HUES6 (cell line): ENCODE data around the gene PRR23E.

Experiments
- H3K27ac ChIP-seq: 2 replicates; pipeline ENCODE4 v1.7.0; 2013; ENCODE audit warnings: low read depth, mild to moderate bottlenecking, low read length, inconsistent platforms
- H3K27me3 ChIP-seq: 2 replicates; pipeline ENCODE4 v1.6.1; 2013; ENCODE audit warnings: low read length; ENCODE audit not compliant: control insufficient read depth, insufficient read depth
- H3K36me3 ChIP-seq: 2 replicates; pipeline ENCODE4 v1.6.1; 2013; ENCODE audit warnings: low read length; ENCODE audit not compliant: control insufficient read depth, insufficient read depth
- H3K4me1 ChIP-seq: 2 replicates; pipeline ENCODE4 v1.6.1; 2013; ENCODE audit warnings: low read length; ENCODE audit not compliant: control insufficient read depth, insufficient read depth
- H3K4me3 ChIP-seq: 2 replicates; pipeline ENCODE4 v1.5.1; 2013; ENCODE audit warnings: low read depth, low read length
- H3K9ac ChIP-seq: one replicate; pipeline ENCODE4 v1.6.1; 2013; ENCODE audit warnings: mild to moderate bottlenecking, low read length
- H3K9me3 ChIP-seq: 2 replicates; pipeline ENCODE4 v1.6.1; 2013; ENCODE audit warnings: low read depth, low read length; ENCODE audit not compliant: control insufficient read depth, insufficient read depth

Gene PRR23E

GRCh38 chr3:127165694-127166485 is 27.0 kb upstream of the PRR23E start:
- no peaks in the 10 kb centered on the region; the same call in 1 of the 2 replicates for H3K4me1 ChIP-seq
- H3K9me3 ChIP-seq, result no peaks in the 10 kb centered on the region
- no peak overlapping the region for H3K4me3 ChIP-seq
- no peak overlapping the region for H3K27ac ChIP-seq
- no peaks in the 10 kb centered on the region for H3K36me3 ChIP-seq
- H3K9ac ChIP-seq, result no peak overlapping the region
- peaks cover 3% of the 10 kb centered on the region; the same call in 1 of the 2 replicates for H3K27me3 ChIP-seq

- Histone ChIP-seq H3K4me1 (no peaks in the 10 kb centered on the region; the same call in 1 of the 2 replicates), H3K4me3 (no peak overlapping the region), H3K9ac (no peak overlapping the region), H3K27ac (no peak overlapping the region), H3K27me3 (peaks cover 3% of the 10 kb centered on the region; the same call in 1 of the 2 replicates), H3K36me3 (no peaks in the 10 kb centered on the region), H3K9me3 (no peaks in the 10 kb centered on the region)
Observed at GRCh38 chr3:127166501-127167065, 26.3 kb upstream of the PRR23E start.

DNA sequence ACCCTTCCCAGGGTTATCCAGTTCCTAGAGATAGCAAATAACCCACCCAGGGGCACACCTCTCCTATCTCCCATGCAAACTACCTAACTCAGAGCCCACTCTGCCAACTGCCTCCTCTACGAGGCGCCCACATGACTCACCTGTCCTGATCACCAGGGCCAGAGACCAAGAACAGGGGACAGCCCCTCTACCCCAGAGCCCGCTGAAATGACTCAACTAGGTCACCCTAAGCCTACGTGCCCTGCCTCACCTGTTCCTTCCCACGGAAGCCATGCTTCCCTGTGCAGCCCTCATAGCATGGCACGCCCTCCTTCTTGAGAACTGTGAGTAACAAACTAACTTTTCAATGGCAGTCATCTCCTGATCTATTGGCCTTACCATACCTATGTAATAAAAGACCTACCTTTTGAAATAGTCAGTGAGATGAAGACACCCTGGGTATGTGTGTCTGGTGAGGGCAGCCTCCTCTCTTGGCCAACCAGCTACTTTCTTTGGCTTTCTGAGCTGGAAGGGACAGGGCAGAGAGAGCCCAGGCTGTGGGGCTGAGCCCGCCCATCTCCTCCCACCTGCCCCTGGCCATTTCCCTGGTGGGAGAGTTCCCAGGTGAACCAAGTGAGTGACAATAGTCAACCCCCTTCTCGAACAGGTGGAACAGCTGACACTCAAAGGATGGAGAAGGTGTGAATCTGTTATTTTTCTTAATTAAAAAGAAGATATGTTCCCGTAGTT is 25.5 kb upstream of the PRR23E start:
- H3K9me3 ChIP-seq, result no peaks in the 10 kb centered on the region
- H3K9ac ChIP-seq, result no peak overlapping the region
- no peak overlapping the region for H3K27ac ChIP-seq
- H3K4me3 ChIP-seq, result no peak overlapping the region
- peaks cover 3% of the 10 kb centered on the region; the same call in 1 of the 2 replicates for H3K27me3 ChIP-seq
- H3K4me1 ChIP-seq, result no peaks in the 10 kb centered on the region; the same call in 1 of the 2 replicates
- H3K36me3 ChIP-seq, result no peaks in the 10 kb centered on the region

DNA sequence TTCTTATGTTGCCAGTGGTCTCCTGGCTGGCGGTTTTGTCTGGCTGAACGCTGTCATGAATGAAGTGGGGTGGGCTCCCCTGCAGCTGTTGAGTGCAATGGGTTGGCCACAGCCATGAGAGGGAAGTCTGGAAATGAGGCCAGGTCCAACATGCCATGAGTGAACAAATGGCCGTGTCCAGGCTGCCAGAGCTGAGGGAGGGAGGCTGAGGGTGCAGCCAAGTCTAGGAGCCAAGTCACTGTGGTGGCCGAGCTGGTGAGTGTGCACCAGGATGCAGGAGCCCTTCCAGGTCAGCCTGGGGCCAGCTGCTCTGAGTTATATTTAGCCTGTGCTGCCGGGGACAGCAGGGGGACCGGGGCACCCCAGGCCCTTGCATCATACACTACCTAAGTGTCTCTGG is 24.7 kb upstream of the PRR23E start:
- Histone ChIP-seq H3K9ac (no peak overlapping the region), H3K36me3 (no peaks in the 10 kb centered on the region), H3K9me3 (no peaks in the 10 kb centered on the region), H3K27me3 (peaks cover 3% of the 10 kb centered on the region; the same call in 1 of the 2 replicates), H3K4me1 (peaks cover 7% of the 10 kb centered on the region; the same call in 1 of the 2 replicates), H3K27ac (no peak overlapping the region), H3K4me3 (no peak overlapping the region)

DNA sequence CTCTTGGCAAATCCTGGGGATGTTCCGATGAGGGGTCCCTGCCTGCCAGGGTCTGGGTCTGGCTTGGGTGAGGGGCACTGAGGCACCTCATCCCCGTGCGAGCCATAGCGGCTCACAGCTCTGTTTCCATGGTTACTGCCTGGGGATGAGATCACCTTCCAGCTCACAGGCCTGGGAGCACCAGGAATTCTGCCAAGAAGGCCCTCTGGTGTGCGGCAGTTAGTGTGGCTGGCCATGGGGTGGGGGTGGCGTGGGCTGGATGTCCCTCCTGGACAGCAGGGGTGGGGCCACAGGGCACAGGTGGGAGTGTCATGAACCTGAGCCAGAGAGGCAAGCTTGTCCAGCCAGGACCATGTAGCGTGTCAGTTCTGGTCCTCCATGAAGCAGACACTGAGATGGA is 22.1 kb upstream of the PRR23E start:
- peaks cover 3% of the 10 kb centered on the region; the same call in 1 of the 2 replicates for H3K27me3 ChIP-seq
- H3K9ac ChIP-seq, result no peak overlapping the region
- H3K36me3 ChIP-seq, result no peaks in the 10 kb centered on the region
- H3K9me3 ChIP-seq, result no peaks in the 10 kb centered on the region
- H3K4me1 ChIP-seq, result peaks cover 10% of the 10 kb centered on the region; the same call in 1 of the 2 replicates
- no peak overlapping the region for H3K4me3 ChIP-seq
- no peak overlapping the region for H3K27ac ChIP-seq

DNA sequence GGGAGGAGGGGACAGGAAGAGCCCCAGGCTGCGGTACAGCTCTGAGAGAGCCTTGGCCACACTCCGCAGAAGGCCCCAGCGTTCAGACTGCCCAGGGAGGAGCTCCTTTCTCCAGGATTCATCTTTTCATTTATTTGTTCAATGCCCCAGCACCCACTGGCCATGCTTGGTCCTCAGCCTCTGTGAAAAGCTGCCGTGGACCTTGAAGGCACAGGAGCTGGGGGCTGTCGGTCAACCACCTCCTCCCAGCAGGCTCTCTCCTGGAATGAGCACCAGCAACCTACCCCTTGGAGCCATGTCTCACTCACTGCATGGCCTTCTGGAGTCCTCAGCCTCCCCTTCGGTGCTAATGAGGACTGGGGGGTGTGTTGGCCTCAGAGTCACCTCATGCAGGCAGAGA is 21.6 kb upstream of the PRR23E start:
- Histone ChIP-seq H3K9me3 (no peaks in the 10 kb centered on the region), H3K27ac (no peak overlapping the region), H3K27me3 (peaks cover 3% of the 10 kb centered on the region; the same call in 1 of the 2 replicates), H3K9ac (no peak overlapping the region), H3K4me3 (no peak overlapping the region), H3K4me1 (peaks cover 10% of the 10 kb centered on the region; the same call in 1 of the 2 replicates), H3K36me3 (no peaks in the 10 kb centered on the region)

- no peaks in the 10 kb centered on the region for H3K36me3 ChIP-seq
- no peak overlapping the region for H3K4me3 ChIP-seq
- no peak overlapping the region for H3K27ac ChIP-seq
- H3K4me1 ChIP-seq, result peaks cover 10% of the 10 kb centered on the region; the same call in 1 of the 2 replicates
- peaks cover 3% of the 10 kb centered on the region; the same call in 1 of the 2 replicates for H3K27me3 ChIP-seq
- no peak overlapping the region for H3K9ac ChIP-seq
- H3K9me3 ChIP-seq, result no peaks in the 10 kb centered on the region
Observed at GRCh38 chr3:127171721-127172120, 21.2 kb upstream of the PRR23E start.

GRCh38 chr3:127172211-127172610 is 20.7 kb upstream of the PRR23E start:
- no peak overlapping the region for H3K27ac ChIP-seq
- H3K27me3 ChIP-seq, result peaks cover 3% of the 10 kb centered on the region; the same call in 1 of the 2 replicates
- H3K36me3 ChIP-seq, result no peaks in the 10 kb centered on the region
- H3K9ac ChIP-seq, result no peak overlapping the region
- H3K4me3 ChIP-seq, result no peak overlapping the region
- peaks cover under 1% of the 10 kb centered on the region; the same call in 1 of the 2 replicates for H3K9me3 ChIP-seq
- H3K4me1 ChIP-seq, result peaks cover 10% of the 10 kb centered on the region; the same call in 1 of the 2 replicates

DNA sequence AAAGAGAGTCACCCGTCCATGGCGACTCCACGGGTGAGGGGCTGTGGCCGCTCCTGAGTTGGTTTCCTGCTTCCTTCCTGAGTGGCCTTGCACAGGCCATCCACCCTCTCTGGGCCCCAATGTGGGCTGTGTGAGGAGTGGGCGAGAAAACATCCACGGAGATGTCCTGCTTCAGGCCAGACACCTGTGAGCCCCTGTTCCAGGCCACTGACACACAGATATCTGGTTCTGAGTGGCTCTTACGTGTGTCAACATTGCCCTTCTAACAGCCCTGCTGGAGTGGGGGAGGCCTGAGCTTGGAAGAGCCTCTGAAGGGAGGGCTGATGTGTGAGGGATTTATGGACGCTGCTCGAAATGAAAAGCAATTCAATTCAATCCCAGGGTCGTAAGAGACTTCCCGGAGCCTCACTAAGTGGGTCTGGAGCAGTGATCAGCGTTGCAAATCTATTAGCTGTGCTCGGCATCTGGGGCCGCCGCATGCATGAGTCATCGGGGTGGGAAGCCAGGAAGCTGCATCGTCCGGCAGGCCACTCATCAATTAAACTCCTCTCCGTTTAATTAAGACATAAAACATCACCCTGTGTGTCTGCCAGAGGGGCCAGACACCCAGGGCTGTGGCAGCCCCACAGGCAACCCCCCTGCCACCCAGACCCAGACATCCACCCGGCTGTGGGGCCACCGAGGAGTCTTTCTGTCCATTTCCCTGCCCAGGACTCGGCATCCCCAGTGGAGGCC is 20.0 kb upstream of the PRR23E start:
- Histone ChIP-seq H3K36me3 (no peaks in the 10 kb centered on the region), H3K9ac (peak overlapping the region; percentile 29), H3K27ac (no peak overlapping the region), H3K4me3 (no peak overlapping the region), H3K4me1 (peaks cover 10% of the 10 kb centered on the region; the same call in 1 of the 2 replicates), H3K27me3 (peaks cover 3% of the 10 kb centered on the region; the same call in 1 of the 2 replicates), H3K9me3 (peaks cover 3% of the 10 kb centered on the region; the same call in 1 of the 2 replicates)

DNA sequence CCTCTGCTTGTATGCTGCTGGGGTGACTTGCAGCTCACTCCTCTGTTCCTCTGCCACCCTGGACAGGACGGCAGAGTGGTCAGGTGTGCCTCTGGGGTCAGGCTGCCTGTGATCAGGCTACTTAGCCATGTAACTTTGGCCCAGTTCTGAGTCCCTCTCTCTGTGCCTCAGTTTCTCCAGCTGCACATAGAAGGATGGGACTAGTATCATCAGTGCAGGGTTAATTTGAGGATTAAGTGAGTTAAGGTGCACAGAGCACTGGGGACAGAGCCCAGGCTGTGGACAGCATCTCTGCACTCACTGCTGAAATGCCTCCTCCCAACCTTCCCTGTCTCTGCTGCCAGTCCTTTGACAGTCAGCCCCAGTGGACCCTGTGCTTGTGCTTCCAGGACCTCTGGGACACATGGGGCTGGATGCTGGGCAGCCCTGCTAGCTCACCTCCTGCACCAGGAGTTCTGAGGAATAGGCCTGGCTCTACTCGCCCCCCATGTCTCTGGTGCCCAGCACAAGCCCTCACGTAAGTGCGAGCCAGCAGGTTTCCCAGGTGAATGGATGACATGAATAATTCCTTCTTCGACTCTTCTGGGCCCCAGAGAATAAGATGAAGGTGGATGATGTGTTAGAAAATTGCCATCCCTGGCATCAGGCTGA is 19.3 kb upstream of the PRR23E start:
- Histone ChIP-seq H3K27me3 (peaks cover 3% of the 10 kb centered on the region; the same call in 1 of the 2 replicates), H3K4me1 (peaks cover 10% of the 10 kb centered on the region; the same call in 1 of the 2 replicates), H3K9ac (no peak overlapping the region), H3K36me3 (no peaks in the 10 kb centered on the region), H3K9me3 (peaks cover 6% of the 10 kb centered on the region; the same call in 1 of the 2 replicates), H3K27ac (no peak overlapping the region), H3K4me3 (no peak overlapping the region)
